A549 (cell line): ENCODE measurements around the gene TSPO.

Experiments
- FOXS1 ChIP-seq: fragments of 250-450 bp; sonication (Bioruptor Pico); IDR thresholded peaks from 2 replicates; pipeline ENCODE4 v1.5.0; 2020; ENCODE audit warnings: mild to moderate bottlenecking, moderate library complexity
- MYC ChIP-seq: IDR thresholded peaks from 2 replicates; pipeline ENCODE4 v1.6.1; 2012; ENCODE audit warnings: mild to moderate bottlenecking, inconsistent platforms, low read length, improper control_type of control experiment, borderline replicate concordance
- POLR2A ChIP-seq: IDR thresholded peaks from 2 replicates; pipeline ENCODE4 v1.6.1; 2012; ENCODE audit warnings: mild to moderate bottlenecking, low read length
- TF ChIP-seq, protein P1 (sequence below): fragments of >200 bp; sonication (Bioruptor Twin); formaldehyde crosslinking; IDR thresholded peaks from 3 replicates; pipeline ENCODE4 v1.5.1; 2016
- TF ChIP-seq, protein P2 (sequence below): IDR thresholded peaks from 2 replicates; pipeline ENCODE4 v1.6.1; 2012

DNA sequence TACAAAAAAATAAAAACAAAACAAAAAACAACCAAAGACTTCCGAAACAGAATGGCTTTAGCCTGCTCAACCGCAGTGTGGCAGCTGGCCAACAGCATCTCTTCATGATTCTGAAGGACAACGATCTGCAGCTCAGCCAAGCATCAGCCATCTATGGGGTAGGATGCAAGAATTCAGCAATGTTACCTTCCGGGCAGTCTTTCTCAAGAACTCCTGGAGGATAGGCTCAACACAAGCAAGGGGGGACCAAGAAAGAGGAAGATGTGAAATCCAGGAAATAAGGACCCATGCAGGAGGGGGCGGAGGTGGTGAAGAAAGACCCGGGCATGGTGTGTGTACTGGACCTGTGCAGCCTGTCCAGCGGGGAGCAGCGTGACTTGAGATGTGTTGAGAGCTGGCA, 3.5 kb upstream of the TSPO start:
- no peak for TF ChIP-seq MYC
- TF ChIP-seq FOXS1: no peak
- TF ChIP-seq, protein P1, sequence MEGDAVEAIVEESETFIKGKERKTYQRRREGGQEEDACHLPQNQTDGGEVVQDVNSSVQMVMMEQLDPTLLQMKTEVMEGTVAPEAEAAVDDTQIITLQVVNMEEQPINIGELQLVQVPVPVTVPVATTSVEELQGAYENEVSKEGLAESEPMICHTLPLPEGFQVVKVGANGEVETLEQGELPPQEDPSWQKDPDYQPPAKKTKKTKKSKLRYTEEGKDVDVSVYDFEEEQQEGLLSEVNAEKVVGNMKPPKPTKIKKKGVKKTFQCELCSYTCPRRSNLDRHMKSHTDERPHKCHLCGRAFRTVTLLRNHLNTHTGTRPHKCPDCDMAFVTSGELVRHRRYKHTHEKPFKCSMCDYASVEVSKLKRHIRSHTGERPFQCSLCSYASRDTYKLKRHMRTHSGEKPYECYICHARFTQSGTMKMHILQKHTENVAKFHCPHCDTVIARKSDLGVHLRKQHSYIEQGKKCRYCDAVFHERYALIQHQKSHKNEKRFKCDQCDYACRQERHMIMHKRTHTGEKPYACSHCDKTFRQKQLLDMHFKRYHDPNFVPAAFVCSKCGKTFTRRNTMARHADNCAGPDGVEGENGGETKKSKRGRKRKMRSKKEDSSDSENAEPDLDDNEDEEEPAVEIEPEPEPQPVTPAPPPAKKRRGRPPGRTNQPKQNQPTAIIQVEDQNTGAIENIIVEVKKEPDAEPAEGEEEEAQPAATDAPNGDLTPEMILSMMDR: no peak
- TF ChIP-seq POLR2A: no peak
- TF ChIP-seq, protein P2, sequence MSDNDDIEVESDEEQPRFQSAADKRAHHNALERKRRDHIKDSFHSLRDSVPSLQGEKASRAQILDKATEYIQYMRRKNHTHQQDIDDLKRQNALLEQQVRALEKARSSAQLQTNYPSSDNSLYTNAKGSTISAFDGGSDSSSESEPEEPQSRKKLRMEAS: no peak
